GM21515 (cell line): Measurements from ENCODE around the gene DRAM2.
"Not testable (repeated sequence)": the region's sequence is repeated elsewhere in the genome, so short reads cannot be mapped to it uniquely, and the experiment has no call there.

Experiments used
- ATAC-seq: cut with Tn5 transposase; IDR thresholded peaks from one replicate; pipeline ENCODE4 v1.9.1; 2021; ENCODE audit not compliant: unreplicated experiment

The DRAM2 gene

DNA sequence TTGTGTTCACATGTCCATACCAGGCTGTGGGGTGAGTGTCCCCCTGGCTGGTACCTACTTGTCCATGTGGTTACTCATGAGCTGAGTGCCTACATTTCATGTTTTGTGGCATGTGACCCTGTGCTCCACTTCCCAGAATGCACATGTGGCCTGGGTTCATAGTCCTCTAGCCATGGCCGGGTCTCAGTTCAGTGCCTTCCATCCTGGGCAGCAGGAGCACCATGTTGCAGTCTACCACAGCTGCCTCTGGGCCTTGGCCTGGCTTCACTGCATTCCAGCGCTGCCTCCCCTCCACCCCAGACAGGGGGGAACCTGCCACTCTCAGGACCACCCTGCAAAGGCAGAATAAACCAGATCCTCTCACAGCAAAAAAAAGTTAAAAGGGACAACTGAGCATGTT lies 5.6 kb upstream of the DRAM2 start:
- no peak for ATAC-seq

DNA sequence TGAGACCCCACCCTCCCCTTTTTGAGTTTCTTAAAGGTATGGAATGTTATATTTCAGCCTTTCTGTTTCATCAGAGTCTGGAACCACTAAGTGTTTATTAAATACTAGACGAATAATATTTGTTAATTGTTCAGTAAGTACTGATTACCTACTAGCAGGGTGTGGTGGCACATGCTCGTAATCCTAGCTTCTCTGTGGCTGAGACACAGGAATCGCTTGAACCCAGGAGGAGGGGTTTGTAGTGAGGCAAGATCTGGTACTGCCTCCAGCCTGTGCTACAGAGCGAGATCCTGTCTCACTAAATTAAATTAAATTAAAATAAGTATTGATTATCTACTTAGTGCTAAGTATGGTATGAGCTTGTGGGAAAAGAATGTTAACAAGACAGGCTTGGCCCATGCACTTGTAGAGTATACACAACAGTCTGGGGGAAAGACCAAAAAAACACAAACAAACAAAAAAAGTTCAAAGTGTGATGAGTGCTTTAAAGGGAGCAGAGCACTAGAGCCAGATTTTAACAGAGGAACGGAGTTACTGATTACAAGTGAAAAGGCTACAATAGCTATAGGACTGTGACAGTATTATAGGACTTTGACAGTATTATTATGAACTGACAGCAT lies 2.6 kb upstream of the DRAM2 start:
- no peak for ATAC-seq

DNA sequence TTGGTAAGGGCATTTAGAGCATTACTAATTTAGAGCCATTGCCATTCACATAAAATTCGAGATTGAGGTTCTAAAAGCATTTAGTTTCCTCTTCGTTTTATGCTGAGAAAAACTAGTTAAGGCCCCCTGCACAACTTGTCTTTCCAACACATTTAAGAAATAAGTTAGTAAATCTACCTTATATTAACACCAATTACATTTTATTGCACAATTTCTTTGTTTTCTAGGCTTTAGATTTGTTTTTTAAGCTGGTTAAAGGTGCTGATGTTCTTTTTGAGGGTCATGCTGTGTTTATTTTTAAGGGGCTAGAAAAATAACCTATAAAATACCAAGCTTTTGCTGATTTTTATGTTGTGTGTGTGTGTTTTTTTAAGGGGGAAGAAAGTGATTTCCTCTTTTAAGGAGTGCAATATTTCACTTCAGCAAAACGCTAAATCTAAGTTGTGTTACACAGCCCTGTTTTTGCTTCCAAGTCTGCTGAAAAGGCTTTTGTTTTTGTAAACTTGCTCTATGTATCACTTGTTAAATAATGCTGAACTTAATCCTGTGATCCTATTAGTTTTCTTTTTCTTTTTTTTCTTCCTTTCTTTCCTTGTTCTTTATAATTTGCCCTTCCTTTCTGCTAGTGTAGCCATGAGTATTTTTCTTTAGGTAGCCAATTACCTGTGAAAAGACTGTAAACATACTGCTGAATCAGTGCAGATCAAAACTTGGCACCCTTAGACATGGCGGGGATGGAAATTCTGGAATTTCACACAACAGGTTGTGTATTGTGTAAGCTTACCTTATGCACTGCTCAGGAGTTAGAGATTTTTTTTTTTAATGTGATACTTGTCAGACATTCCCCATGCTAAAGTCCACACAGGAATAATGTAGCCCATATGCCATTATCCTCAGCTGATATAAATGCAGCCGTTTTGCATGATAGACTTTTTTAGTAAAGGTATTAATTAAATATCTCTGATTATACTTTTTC lies 1.6 kb upstream of the DRAM2 start:
- no peak for ATAC-seq

DNA sequence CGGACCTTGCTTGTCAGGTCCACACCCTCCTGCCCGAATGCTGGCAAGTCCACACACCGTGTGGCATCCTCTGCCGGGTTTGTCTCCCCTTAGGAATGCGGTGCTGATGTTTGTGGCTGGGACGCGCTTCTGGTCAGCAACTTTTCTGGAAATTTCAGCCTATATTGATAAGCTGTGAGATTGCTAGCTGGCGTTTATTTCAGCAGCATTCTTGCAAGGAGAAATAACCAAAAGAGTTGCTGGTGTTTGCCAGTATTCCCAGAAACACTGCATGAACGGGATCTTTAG lies 731 bp upstream of the DRAM2 start:
- no peak for ATAC-seq

DNA sequence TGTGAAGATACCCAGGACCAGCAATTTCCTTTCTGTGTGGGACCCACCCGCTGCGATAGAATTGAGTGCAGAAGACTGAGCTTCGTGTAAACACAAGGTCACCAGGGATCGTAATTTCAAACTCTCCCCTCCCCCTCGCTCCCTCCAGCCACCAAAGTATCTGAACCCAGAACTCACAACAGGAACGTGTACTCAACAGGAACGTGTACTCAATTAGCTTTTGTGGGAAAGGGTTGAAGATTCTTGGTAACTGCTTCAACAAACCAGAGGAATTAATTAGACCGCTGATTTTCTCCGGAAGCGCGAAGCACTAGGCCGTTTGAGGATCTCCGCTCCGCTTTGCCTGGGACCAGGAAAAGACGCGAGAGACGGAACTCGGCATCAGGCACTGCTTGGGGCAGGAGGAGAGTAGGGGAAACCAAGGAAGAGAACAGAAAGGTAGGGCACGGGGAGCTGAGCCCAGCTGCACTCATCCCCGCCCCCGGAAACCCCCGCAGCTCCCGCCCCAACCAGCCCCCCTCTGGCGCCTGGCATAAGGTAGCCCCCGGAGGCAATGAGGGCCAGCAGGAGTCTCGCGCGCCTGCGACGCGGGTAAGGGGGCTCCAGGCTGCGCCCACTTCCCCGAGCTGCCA lies 453 bp downstream of the DRAM2 start:
- peak; percentile 32 for ATAC-seq

DNA sequence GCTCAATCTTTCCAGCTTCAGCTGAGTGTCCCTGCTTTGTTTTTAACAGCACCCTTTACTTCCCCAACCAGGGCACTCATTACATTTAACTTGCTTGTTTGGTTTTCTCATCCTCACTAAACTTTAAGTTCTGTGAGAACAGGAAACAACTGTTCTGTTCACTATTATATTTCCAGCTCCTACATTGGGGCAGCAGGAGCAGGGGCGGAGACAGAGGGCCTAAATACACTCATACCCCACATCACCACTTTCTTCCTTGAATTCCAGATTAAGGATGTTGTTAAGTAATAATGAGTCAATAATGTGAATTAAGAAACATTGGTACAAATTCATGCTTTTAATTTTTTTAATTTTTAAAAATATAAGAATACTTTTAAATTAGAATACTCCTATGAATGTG lies 6.0 kb downstream of the DRAM2 start:
- no peak for ATAC-seq

DNA sequence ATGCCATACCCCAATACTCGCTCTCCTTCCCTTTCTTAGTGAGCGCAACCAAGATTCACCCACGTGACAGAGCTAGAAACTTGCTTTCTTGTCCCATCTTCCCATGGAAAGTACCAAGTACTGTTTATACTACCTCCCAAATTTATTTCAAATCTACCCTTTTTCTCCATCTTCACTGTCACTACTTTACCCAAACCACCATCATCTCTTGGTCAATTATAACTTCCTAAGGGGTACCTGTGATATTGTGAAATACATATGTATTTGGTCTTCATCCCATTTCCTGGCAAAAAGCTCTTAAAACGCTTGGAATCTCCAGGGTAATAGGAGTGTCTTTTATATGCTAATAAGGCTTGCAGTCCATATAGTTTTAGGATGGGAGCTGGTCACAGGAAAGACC lies 8.2 kb downstream of the DRAM2 start:
- ATAC-seq, result no peak

DNA sequence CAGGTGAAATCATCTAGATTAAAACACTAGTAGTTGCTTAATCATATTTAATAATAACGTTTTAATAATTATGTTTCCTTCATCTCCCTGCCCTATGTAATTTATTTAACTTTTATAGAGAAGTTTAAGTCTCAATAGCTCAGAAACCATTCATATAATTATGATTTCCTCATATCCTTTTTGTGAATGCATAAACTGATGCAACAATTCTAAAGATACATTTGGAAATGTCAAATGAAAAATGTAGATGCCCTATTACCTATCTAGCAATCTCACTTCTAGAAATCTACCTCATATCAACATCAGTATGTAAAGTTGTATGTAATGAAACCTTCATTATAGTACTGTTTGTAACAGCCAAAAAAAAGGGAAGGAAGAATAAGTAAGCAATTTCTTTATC lies 10.5 kb downstream of the DRAM2 start:
- ATAC-seq, result no peak

DNA sequence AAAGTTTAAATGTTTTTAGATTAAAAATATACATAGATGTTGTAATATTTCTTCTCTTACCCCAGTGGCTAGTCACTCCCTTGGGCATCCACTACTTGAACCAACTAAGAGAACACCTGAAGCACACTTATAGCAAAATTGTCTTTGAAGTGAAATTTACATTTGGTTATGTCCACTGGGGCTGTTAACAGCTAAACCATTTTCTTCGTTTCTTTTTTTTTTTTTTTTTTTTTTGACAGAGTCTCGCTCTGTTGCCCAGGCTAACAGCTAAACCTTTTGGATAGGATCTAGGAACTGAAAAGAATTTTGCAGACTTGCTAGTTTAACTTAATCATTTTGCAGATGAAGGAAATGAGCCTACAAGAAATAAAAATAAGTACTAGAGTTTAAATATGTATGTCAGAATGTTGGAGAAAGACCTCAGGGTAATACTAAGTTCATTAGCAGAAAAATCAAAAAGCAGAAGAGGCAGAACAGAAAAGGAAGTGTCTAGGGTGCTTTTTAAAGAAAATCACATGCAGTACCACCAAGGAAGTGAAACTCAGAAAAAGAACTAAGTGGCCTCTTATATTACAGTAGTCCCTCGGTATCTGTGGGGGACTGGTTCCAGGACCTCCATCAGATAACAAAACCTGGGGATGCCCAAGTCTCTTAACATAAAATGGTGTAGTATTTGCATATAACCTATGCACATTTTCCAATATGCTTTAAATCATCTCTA lies 11.8 kb downstream of the DRAM2 start:
- ATAC-seq, result peak; percentile 82

DNA sequence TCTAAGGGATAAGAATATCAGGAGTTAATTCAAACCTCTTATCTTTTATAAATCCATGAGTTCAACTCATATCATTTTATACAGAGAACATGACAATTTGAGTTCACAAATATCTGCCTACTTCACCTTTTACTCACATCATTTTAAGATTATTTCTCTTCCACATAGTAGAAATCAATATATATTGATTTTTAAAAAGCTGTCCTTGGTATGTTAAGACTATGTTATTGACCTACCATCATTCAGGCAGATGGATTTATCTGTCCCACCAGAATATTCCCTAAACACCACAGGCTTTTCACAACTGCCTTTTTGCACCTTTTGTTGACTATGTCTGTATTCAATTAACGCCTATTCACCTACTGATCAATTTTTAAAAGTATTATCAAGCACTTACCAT lies 13.5 kb downstream of the DRAM2 start:
- no peak for ATAC-seq

DNA sequence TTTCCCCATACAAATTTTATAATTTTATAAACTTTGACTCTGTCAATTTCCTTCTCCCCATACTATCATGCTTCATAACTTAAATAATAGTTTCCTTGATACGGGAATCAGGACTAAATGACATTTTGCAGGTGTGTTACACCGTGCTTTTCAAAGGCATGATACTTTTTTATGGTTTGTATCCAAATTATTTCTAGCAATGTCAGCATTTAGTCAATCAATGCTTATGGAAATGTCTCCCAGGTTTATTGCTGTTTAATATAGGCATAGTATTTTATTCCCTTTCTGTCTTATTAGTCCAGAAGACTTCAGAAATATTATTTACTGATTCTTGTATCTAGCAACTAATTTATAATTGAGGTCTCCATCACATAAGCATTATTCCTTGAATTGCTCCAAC lies 23.4 kb downstream of the DRAM2 start:
- ATAC-seq, result no peak

DNA sequence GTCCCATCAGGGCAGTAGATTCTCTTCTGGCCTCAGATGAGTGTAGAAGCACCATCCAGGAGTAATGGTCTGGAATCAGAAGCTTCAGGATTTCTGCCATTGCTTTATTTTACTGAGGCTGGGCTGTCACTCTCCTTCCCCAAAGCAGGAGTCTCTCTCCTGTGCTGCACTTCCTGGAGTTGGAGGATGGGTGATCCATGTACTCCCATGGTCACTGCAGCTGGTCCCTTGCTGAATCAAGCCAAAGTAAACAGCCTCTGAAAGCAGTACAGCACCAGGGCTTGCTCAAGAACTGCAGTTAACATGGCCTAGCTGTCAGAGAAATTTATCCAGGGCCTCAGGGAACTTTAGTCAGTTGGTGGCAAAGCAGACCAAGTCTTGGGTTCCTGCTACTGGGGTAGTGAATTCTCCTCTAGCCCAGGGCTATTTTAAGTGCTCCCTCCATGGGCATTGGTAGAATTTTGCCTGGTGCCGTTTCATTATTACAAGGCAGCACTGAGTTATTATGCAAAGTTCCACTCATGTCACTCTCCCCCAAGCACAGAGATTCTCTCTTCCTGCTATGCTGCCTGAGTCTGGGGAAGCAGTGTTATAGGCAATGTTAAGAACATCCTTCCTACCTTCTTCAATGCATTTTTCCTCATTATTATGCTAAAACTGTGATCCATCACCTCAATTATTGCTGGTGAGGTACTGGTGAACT lies 29.5 kb downstream of the DRAM2 start:
- no peak for ATAC-seq

DNA sequence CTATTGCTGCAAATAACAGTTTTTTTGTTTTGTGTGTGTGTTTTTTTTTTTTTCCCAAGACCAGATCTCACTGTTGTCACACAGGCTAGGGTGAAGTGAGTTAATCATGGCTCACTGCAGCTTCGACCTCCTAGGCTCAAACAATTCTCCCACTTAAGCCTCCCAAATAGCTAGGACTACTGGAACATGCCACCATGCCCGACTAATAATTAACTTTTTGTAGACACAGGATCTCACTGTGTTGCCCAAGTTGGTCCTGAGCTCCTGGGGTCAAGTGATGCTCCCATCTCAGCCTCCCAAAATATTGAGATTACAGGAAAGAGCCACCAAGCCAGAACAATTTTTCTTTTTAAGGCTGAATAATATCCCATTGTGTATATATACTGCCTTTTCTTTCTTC lies 34.9 kb downstream of the DRAM2 start:
- ATAC-seq, result no peak

DNA sequence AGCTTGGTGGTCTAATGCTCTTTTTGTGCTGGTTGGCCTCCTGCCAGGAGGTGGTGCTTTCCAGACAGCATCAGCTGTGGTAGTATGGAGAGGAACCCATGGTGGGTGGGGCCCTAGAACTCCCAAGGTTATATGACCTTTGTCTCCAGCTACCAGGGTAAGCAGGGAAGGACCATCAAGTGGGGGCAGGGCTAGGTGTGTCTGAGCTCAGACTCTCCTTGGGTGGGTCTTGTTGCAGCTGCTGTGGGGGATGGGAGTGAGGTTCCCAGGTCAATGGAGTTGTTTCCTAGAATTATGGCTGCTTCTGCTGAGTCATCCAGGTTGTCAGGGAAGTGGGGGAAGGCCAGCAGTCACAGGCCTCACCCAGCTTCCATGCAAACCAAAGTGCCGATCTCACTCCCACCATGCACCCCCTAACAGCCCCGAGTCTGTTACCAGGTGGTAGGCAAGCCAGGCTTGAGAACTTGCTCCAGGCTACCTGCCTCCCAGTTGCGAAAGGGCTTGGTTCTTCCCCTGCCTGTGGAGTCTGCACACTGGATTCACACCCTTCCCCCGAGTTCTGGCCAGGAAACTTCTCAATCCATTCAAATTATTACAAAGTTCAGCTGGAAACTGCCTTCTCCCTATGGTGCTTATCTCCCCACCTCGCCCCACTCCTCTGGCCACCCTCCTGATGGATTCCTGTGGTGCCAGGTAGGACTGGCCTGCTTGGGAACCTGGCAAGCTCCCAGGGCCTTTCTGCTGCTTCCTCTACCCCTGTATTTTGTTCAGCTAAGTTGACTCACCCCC lies 37.8 kb downstream of the DRAM2 start:
- ATAC-seq, result no peak

DNA sequence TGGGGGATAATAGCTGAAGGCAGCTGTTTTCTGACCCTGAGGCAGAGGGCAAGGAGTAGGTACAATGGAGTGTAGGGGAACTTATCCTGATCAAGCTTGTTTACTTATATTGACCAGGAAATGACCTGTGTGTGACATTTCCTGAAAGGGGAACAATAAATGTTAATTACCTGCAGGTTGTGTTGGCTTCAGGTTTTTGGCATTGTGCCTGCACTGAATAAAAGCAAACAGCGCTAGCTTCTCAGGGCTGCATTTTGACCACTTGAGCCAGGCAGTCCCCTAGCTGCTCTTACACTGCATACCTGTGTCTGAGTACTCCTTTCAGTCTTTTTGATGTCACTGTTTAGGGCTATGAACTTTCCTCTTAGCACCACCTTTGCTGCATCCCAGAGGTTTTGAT lies 40.6 kb downstream of the DRAM2 start:
- no peak for ATAC-seq

DNA sequence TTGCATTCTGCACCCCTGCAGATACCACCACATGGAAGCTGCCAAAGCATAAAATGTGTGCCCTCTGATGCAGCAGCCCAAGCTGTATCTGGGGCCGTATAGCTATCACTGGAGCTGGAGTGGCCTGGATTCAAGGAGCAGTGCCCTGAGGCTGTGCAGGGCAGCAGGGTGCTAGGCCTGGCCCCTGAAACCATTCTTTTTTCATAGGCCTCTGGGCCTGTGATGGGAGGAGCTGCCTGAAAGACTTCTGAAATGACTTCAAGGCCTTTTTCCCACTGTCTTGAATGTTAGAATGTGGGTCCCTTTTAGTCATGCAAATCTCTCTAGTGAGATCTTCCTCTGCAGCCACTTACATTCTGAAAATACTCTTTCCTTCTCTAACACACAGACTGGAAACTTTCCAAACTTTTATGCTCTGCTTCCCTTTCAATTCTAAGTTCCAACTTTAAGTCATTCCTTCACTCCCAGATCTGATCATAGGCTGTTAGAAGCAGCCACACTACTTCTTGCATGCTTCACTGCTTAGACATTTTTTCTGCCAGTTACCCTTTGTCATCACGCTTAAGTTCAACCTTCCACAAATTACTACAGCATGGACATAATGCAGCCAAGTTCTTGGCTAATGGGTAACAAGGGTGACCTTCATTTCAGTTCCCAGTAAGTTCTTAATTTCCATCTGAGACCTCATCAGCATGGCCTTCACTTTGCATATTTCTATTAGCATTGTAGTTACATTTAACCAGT lies 42.4 kb downstream of the DRAM2 start:
- ATAC-seq, result no peak

DNA sequence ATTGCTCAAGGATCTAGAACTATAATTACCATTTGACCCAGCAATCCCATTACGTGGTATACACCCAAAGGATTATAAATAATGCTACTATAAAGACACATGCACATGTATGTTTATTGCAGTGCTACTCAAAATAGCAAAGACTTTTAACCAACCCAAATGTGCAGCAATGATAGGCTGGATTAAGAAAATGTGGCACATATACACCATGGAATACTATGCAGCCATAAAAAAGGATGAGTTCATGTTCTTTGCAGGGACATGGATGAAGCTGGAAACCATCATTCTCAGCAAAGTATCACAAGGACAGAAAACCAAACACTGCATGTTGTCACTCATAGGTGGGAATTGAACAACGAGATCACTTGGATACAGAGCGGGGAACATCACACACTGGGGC lies 44.5 kb downstream of the DRAM2 start:
- ATAC-seq, result not testable (repeated sequence)

DNA sequence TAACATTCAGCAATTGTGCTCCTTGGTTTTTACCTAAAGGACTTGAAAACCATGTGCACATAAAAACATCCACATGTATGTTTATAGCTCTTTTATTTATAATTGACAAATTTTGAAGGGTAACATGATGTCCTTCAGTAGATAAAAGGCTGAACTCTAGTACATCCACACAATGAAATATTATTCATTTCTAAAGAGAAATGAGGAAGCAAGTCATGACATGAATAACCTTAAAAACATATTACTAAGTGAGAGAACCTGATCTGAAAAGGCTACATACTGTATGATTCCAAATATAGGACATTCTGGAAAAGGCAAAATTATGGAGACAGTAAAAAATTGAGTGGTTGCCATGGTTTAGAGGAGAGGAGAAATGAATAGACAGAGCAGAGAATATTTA lies 50.3 kb downstream of the DRAM2 start:
- no peak for ATAC-seq

DNA sequence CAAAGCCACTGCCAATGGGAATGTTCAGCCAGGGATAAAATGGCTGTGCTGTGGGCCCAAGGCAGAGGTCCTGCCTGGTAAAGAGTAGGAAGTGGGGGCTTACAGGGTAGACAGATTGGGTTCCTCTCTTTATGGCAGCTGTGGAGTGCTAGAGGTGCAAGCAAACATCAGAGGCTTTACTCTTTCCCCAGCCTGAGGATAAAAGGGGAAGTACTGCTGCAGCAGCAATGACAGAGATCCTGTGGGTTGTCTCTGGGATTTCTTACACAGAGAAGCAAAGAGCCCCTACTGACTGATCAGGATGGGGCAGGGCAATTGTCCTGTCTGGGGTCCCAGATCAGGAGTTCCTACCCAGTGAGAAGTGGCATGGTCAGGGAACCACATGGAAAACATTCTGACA lies 54.2 kb downstream of the DRAM2 start:
- no peak for ATAC-seq

DNA sequence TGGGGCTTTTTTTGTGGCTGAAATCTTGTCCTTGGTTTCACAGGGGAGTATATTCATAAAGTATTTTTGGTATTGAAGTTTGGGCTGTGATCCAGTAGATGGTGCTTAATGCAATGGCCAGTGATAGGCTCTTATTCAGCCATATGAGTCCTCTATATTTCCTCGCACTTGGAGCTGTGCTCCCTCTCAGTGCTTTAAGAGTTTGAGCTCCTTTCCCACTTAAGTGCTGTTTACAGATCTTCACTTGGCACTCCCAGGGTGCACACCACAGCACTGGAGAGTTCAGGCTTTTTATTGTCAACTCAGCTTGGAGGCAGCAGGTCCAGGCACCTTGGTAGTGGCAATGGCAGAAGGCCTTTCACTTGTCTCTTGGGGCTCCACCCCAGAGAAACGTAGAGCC lies 54.9 kb downstream of the DRAM2 start:
- ATAC-seq, result no peak
